GM19438 (cell line): ENCODE results near the gene PFKP.
A peak's percentile ranks its signal among the peaks of the same experiment; 100 is the strongest.

Experiments used
- ATAC-seq: cut with Tn5 transposase; IDR thresholded peaks from one replicate; pipeline ENCODE4 v1.9.1; 2021; ENCODE audit warnings: low read depth; ENCODE audit not compliant: unreplicated experiment

PFKP gene

GRCh38 chr10:3068968-3069737 lies 1.8 kb downstream of the PFKP start:
- peak; percentile 35 for ATAC-seq

- no peak for ATAC-seq
Measured at GRCh38 chr10:3069876-3070275, 2.5 kb downstream of the PFKP start.

DNA sequence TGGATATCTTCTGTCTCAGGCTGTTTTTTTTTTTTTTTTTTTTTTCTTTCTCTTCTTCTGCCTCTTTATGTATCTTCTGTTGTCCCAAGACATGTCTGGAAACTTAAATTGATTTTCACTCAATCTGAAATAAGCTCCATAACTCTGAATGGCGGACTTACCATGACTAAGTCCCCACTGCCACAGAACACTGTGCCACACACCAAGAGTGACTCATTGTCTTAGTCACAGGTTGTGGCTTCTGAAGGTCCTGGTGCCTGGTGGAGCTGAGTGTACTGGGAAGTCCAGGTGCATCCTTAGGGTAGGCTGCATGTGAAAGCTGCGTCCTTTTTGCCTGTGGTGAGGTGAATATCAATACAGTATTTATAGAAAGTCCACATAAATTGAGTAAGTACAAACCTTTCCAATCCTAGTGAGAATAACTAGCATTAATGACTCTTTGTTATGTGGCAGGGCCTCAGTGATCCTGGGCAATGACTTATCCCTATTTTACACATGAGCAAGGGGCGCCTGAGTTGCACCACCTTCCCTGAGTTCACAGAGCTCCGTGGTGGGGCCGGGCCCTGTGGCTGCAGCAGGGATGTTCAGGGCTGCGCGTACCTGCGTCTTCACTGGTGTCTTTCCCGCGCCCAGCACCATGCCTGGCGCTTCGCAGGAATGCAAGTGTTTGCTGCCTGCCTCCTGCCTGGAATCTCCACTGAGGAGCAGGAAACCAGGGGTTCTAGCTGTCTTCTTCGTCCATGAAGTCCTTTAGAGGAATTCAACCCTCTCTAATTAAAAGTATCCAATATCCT lies 4.3 kb downstream of the PFKP start:
- no peak for ATAC-seq

DNA sequence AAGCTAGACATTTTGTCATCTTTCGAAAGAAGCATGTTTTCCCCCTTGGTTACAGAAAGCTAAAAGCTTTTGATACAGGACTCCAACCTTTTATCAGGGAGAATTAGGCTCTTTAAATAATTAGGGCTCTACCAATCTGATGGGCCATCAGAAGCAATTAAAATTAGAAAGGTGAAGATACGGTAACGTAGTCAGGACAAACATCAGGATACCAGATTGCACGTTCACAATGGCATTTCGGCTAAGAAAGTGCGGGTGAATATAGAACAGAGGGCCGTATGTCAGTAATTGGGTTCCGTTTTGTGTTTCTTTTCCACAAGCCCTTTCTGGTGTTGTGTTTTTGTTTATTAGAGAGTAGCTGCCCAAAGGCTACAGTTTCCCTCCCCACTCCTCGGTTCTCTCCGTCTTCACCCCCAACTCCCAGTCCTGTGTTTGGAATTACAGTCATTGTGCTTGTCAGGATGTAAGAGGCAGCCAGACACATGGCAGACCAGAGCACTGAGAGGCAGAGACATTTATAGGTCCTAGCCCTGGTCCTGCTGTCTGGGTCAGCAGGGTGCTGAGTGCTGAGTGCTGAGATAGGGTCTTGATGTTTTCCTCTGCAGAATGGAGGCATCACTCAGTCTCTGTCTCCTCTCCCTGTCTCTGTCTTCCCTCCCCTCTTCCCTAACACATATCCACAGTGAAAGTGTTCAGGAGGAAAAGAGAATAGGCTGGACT lies 5.5 kb downstream of the PFKP start:
- no peak for ATAC-seq

- ATAC-seq, result no peak
Measured at GRCh38 chr10:3074145-3074665, 6.9 kb downstream of the PFKP start.

DNA sequence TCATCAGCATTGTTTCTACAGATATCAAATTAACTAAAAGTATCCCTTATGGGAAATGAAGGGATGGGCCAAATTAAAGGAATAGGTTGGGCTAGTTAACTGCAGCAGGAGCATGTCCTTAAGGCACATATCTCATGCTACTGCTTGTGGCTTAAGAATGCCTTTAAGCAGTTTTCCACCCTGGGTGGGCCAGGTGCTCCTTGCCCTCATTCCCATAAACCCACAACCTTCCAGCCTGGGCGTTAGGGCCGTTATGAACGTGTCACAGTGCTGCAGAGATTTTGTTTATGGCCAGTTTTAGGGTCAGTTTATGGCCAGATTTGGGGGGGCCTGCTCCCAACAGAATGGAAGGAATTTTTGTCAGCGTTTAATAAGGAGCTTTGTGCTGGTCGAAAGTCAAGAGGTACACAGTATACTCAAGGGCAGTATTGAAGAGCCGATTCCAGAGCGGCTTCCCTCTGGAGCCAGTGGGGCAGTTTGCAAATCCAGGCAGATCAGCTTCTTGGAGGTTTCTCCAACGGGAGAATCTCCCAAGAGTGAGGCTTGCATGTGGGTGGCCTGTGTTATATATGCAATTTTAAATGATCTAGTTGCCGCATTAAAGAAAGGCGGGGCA lies 7.7 kb downstream of the PFKP start:
- no peak for ATAC-seq

- ATAC-seq, result no peak
Measured at GRCh38 chr10:3076138-3076537, 8.8 kb downstream of the PFKP start.

GRCh38 chr10:3077509-3077908 lies 10.2 kb downstream of the PFKP start:
- ATAC-seq, result no peak

DNA sequence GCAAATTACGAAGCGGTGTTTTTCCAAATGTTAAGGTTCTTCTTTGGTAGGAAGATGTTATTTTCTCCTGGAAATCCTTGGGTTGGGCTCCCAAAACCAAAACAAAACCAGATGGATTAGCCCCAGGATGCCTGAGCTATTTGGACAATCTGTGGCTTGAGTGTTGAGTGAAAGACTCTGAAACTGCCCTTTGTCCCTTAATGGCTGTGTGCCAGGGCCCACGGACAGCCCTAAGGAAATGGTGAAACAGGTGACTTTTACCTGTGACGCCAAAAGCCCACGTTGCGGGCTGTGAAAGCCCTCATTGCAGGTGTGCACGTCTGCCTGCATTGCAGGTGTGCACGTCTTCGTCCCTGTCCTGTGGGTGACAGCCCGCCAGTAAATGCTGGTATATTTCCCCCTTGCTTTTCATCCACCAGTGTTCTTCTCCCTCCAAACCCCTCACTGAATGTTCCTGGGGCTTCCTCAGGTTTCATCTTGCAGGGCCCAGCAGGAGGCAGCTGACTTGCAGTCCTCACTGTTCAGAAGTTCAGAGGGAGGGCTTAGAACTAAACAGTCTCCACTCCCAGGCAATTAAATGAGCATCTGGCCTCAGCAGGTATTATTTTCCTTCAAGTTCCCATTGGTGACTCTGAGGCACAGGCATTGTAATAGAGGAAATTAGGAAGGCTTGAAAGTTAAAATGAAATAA lies 10.7 kb downstream of the PFKP start:
- no peak for ATAC-seq

GRCh38 chr10:3081383-3081981 lies 14.1 kb downstream of the PFKP start:
- ATAC-seq, result no peak

DNA sequence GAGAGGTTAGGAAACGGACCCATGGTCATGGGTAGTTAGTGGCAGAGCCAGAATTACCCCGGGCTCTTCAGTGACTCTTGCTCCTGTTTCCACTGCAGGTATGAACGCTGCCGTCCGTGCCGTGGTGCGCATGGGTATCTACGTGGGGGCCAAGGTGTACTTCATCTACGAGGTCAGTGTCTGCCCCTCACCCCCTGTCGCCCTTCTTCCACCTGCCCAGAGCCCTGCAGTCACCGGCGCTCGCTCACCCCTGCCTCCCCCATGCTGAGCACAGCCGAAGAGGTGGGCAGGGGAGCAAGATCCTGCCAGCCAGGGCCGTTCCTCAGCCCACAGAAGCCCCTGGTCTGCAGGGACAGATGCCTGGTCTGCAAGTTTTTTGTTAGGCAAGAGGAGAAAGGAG lies 14.9 kb downstream of the PFKP start:
- no peak for ATAC-seq

- ATAC-seq, result no peak
Measured at GRCh38 chr10:3085785-3086567, 18.6 kb downstream of the PFKP start.

DNA sequence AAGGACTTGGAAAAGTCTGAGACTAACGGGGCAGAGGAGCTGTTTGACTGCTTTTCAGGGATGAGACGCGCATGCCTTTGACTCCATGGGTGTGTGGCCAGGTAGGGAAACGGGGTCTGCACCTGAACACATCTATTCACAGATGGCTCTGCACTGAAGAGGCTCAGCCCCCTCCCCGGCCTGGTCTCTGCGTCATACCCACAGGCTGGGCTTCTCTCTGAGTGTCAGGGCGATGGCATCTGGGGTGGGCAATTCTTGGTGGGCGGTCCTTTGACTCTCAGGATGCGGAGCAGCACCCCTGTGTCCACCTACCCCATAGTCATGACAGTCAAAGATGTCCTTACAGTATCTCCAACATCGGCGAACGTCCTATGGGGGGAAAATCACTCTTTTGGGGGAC lies 23.0 kb downstream of the PFKP start:
- ATAC-seq, result no peak

- no peak for ATAC-seq
Measured at GRCh38 chr10:3090914-3091787, 23.8 kb downstream of the PFKP start.

DNA sequence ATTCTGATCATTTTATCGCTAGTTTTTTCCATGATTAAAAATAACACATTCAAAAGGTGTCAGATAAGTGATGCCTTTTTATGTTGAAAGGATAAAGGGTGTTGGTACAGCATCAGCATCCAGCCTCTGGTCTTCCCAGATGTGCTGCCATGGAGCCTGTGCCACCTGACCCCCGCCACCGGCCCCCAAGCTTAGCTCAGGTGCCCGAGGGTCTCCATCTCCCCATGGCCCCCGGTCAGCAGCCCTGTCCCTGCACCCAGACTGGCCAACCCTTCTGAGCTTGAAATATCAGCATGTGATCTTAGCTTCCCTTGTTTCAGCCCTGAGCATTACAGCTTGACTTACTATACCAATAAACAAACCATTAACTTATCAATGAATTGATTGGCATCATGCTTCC lies 24.6 kb downstream of the PFKP start:
- no peak for ATAC-seq

- ATAC-seq, result no peak
Measured at GRCh38 chr10:3093996-3094395, 26.6 kb downstream of the PFKP start.

DNA sequence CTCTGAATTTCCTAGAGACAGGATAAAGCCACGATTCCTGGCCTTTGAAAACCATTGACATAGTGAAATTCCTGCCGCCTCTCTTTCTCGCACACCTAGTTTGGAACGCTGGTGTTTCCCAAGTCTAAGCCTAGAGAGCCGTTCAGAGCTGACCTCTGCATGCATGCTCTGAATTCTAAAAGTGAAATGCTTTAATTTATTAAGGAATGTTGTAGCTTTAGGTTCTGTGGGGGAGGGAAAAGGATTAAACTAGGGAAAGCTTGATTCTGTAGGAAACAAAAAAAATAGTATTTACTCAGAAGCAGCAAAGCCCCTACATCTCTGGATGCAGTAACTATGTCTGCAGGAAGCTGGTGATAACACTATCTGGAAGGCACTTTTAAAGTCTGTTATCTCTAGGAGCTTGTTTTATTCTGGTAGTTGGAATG lies 27.3 kb downstream of the PFKP start:
- ATAC-seq, result no peak
